Measurements from ENCODE around the gene TBC1D16. TPM values are rescaled to one million over a fixed set of nuclear protein-coding genes. Genes with fewer than 3 reads are reported as not detected.

The TBC1D16 gene
- total RNA-seq, 1 donor, result 37.8 TPM

DNA sequence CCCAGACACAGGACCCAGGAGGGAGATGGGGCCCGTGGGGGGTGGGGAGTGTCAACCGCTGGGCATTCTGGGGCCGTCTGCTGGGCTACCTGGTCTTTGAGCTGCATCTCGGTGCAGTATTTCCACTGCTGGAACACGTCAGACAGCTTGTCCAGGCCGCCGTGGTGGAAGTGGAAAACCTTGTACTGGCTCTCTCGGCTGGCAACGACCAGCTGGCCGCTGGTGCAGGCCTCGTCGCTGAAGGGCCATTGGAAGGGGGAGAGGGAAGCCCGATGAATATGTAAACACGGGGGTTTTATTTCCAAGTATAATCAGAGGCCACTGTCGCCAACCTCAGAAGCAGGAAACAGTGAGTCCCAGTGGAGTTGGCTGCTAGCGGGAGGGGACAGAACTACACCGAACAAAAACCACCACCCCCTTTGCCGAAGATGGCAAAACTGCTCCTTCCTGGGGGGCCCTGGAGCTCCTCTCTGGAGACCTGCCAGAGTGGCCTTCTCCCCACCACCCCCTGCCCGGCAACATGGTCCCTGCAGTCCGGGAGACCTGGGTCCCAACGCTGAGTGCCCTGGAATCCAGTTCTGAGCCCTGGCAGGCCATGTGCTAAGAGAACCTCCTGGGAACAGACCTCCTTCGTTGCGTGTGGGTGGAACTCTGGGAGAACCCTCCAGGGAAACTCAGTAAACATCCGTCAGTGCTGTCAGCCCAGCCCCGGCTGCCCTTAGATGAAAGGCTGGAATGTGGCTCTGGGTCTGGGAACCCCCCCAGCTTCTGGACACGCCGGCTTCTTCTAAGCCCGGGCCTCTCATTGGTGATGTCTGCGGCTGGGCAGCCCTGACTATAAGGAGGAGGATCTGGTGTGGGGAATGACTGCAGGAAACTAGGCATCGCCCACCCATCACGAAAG, 84.1 kb downstream of the TBC1D16 start:
- DNase-seq (ENCODE audit: low read depth), result peak; percentile 87
- H3K4me3 ChIP-seq (ENCODE audit: low read depth, low read length), result no peak overlapping the region
- TF ChIP-seq, protein P1, sequence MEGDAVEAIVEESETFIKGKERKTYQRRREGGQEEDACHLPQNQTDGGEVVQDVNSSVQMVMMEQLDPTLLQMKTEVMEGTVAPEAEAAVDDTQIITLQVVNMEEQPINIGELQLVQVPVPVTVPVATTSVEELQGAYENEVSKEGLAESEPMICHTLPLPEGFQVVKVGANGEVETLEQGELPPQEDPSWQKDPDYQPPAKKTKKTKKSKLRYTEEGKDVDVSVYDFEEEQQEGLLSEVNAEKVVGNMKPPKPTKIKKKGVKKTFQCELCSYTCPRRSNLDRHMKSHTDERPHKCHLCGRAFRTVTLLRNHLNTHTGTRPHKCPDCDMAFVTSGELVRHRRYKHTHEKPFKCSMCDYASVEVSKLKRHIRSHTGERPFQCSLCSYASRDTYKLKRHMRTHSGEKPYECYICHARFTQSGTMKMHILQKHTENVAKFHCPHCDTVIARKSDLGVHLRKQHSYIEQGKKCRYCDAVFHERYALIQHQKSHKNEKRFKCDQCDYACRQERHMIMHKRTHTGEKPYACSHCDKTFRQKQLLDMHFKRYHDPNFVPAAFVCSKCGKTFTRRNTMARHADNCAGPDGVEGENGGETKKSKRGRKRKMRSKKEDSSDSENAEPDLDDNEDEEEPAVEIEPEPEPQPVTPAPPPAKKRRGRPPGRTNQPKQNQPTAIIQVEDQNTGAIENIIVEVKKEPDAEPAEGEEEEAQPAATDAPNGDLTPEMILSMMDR (IDR thresholded peaks at IDR 0.05; ENCODE audit: insufficient read depth, low read length), result no peak

DNA sequence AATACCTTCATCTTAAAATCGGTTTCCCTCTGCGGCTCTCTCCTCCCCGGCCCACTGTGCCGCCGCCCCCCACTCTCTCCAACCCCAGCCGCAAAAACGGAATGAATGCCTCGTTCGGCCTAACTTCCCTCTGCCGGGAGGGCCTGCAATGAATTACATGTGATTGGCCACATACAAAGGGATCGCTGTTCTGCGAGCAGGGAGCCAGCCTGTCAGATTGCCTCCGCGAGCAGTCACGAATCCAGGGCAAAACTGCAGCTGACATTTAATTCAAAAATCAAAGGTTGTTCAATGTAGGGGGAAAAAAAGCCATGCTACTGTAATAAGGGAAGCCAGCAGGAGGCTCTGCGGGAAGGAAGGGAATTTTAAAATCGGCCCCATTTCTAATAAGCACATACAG, 84.9 kb downstream of the TBC1D16 start:
- H3K4me3 ChIP-seq (ENCODE audit: low read depth, low read length), result no peak overlapping the region
- no peak for DNase-seq (ENCODE audit: low read depth)
- TF ChIP-seq, protein P1 (IDR thresholded peaks at IDR 0.05; ENCODE audit: insufficient read depth, low read length), result no peak

DNA sequence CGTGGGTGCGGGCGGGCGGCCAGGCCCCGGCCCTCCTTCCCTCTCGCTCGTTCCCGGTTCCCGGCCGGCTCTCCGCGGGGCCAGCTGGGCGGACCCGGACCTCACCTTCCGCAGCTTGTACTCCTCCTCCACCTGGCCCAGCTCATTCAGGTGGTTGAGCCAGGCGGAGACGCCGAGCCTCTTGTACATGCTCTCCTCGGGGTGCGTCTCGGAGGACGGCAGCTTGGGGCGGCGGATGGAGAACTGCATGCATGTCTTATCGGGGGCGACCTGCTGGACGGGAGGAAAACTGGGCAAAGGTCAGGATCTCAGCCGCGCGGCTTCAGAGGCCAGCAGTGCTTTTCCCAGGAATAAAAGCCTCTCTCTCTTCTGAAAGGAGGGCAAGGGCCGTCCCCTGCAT, 85.4 kb downstream of the TBC1D16 start:
- DNase-seq (ENCODE audit: low read depth), result no peak
- no peak overlapping the region for H3K4me3 ChIP-seq (ENCODE audit: low read depth, low read length)
- TF ChIP-seq, protein P1 (IDR thresholded peaks at IDR 0.05; ENCODE audit: insufficient read depth, low read length), result no peak

DNA sequence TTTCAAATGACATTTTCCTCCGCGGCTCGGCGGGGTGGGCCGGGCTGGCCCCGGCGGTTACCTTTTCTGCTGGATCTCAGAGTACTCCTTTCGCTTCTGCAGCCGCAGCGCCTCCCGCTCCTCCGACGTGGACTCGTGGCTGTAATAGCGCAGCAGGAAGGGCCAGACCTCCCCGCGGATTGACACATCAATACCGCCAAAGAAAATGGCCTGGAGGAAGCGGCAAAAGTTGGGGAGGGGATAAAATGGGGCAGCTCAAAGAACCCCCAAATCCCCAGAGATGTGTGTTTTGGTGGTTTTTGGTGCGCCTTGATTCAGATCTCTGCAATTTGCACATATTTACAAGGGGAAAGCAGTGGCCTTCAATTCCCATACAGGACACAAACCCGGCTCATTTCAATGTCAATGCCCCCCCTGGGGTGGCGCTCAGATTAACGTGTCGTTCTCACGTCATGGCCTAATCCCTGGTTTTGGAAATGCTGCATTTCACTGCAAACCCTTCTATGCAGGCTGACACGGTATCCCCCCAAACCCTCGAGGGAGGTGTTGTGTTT, 85.9 kb downstream of the TBC1D16 start:
- TF ChIP-seq, protein P1 (IDR thresholded peaks at IDR 0.05; ENCODE audit: insufficient read depth, low read length), result no peak
- DNase-seq (ENCODE audit: low read depth), result no peak
- no peak overlapping the region for H3K4me3 ChIP-seq (ENCODE audit: low read depth, low read length)

DNA sequence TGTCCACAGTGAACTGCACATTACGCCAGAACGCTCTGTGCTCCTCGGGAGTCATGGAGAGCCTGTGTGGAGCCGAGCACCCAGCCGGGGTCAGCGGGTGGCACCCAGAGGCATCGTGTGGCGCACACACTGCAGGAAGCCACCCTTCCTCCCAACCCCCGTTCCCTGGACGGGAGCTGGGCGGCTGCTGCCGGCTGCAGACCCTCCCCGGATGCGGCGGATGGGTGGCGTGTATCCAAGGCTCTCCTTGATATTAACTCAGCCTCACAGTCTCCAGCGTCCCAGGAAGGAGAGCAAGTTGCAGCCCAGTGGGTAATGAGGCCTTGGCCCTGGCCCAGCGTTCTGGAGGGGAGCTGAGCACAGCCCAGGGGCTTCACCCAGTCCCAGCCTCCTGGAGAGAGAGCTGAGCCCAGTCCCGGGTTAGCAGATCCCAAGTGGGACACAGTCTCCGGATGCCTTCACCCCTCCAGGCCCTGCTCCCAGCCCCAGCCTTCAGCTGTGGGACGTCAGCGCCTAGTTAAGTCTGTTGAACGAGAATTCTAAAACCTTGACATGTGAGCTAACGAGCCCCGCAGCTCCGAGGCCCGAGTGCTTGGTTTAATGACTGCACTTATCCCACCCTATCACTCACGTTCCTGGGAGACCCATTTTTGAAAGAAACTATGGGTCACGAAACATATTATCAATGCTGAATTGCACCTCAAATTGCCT, 86.6 kb downstream of the TBC1D16 start:
- TF ChIP-seq, protein P1 (IDR thresholded peaks at IDR 0.05; ENCODE audit: insufficient read depth, low read length), result no peak

DNA sequence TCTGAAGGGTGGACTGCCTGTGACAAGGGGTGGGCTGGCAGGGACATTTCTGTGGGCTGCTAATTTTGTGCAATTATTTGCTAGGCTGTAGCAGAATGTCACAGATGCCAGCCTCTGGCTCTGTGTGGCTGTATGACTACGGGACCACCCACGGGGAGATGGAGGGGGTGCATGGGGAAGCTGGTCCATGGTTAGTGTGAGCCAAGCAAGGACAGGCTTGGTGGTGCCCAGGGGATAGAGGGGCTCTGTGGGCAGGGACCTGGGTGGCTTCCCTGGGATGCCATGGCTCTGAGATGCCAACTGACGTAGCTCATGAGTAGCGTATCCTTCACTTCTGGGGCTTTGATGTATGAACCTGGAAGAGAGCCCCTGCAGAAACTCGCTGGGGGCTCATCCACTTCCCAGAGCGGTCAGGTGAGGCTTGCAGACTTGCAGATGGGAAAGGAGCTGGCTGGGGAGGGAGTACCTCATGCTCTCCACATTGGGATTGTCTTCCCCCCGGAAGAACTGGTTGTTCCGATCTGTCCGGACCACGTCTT, 87.2 kb downstream of the TBC1D16 start:
- no peak overlapping the region for H3K4me3 ChIP-seq (ENCODE audit: low read depth, low read length)
- no peak for DNase-seq (ENCODE audit: low read depth)
- TF ChIP-seq, protein P1 (IDR thresholded peaks at IDR 0.05; ENCODE audit: insufficient read depth, low read length), result no peak

More for the DNA sequence above, 86.6 kb downstream of the TBC1D16 start:
- no peak for DNase-seq (ENCODE audit: low read depth)
- no peak overlapping the region for H3K4me3 ChIP-seq (ENCODE audit: low read depth, low read length)

Measured in fibroblast of the aortic adventitia (primary cell).